ENCODE data around the gene RNGTT.
A peak's percentile ranks its signal among the peaks of the same experiment; 100 is the strongest.
"Not testable (repeated sequence)": the region's sequence is repeated elsewhere in the genome, so short reads cannot be mapped to it uniquely, and the experiment has no call there.

RNGTT gene

DNA sequence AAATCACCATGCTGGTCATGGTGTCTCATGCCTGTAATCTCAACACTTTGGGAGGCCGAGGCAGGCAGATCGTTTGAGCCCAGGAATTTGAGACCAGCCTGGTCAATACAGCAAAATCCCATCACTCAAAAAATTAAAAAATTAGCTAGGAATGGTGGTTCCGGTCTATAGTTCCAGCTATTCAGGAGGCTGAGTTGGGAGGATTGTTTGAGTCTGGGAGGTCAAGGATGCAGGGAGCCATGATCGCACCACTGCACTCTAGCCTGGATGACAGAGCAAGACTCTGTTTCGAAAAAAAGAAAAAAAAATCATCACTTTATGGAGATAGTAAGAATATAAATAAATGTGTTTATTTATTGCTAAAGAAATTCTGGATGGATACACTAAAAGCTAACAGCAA, 124.1 kb downstream of the RNGTT start:
- peaks cover 47% of the 10 kb centered on the region for H3K36me3 Mint-ChIP-seq

DNA sequence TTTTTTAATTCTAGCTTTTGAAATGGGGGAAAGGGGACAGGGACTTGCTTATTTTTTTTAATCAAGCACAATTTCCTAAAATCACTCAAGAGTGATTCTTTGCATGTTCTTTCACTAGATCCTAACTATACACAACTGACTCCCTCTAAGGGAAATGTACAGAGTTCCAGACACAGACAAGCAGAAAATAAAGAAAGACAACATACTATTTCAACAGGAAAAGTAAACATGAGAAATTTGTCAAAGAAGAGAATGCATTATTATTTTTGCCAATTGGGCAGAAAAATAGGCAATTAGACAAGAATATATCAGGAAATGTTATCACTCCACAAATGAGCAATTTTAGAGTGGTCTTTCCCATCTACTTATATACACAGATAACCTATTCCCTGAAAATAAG, 128.2 kb downstream of the RNGTT start:
- Mint-ChIP-seq H3K27ac (no peak overlapping the region), H3K4me1 (peaks cover 3% of the 10 kb centered on the region), H3K4me3 (no peak overlapping the region), H3K36me3 (peaks cover 46% of the 10 kb centered on the region), H3K9me3 (peaks cover 13% of the 10 kb centered on the region)
- ATAC-seq, result no peak
- DNase-seq (ENCODE audit: low spot score in 2 of 2), result no peak

More for the DNA sequence above, 124.1 kb downstream of the RNGTT start:
- no peak overlapping the region for H3K4me3 Mint-ChIP-seq
- ATAC-seq (no peak), DNase-seq (ENCODE audit: low spot score in 2 of 2) (no peak)
- H3K4me1 Mint-ChIP-seq, result peaks cover 9% of the 10 kb centered on the region
- peaks cover 7% of the 10 kb centered on the region for H3K9me3 Mint-ChIP-seq
- no peak overlapping the region for H3K27ac Mint-ChIP-seq

- H3K4me3 Mint-ChIP-seq; H3K27ac Mint-ChIP-seq; ATAC-seq; DNase-seq (ENCODE audit: low spot score in 2 of 2): not testable (repeated sequence)
- Mint-ChIP-seq H3K9me3 (peaks cover 15% of the 10 kb centered on the region), H3K36me3 (peaks cover 38% of the 10 kb centered on the region), H3K4me1 (peaks cover 14% of the 10 kb centered on the region)
Measured at GRCh38 chr6:88833071-88833470, 130.3 kb downstream of the RNGTT start.

DNA sequence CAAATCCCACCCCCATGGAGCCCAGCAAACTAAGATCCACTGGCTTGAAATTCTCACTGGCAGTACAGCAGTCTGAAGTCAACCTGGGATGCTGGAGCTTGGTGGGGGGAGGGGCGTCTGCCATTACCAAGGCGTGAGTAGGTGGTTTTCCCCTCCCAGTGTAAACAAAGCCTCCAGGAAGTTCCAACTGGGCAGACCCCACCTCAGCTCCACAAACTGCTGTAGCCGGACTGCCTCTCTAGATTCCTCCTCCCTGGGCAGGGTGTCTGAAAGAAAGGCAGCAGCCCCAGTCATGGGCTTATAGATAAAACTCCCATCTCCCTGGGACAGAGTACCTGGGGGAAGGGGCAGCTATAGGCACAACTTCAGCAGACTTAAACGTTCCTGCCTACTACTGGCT, 135.8 kb downstream of the RNGTT start:
- DNase-seq (ENCODE audit: low spot score in 2 of 2); H3K36me3 Mint-ChIP-seq; ATAC-seq; H3K4me3 Mint-ChIP-seq; H3K27ac Mint-ChIP-seq; H3K9me3 Mint-ChIP-seq: not testable (repeated sequence)
- H3K4me1 Mint-ChIP-seq, result peaks cover 14% of the 10 kb centered on the region

GRCh38 chr6:88825856-88826255, 137.6 kb downstream of the RNGTT start:
- Mint-ChIP-seq H3K36me3 (no peaks in the 10 kb centered on the region), H3K4me1 (peaks cover 14% of the 10 kb centered on the region), H3K9me3 (peaks cover 5% of the 10 kb centered on the region), H3K27ac (no peak overlapping the region), H3K4me3 (no peak overlapping the region)
- DNase-seq (ENCODE audit: low spot score in 2 of 2) (no peak), ATAC-seq (no peak)

DNA sequence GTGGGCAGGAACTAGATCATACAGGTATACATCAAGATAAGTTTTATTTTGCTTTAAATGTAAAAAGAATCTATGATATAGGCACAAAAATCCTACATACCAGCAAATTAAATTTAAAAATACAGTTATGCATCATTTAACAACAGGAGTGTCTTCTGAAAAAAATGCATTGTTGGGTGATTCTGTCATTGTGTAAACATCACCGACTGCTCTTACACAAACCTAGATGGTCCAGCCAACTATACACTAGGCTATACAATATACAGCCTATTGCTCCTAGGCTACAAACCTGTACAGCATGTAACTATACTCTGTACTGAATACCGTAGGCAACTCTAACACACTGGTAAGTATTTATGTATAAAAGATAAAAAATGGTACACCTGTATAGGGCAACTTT, 139.4 kb downstream of the RNGTT start:
- DNase-seq (ENCODE audit: low spot score in 2 of 2) (no peak), ATAC-seq (no peak)
- Mint-ChIP-seq H3K27ac (no peak overlapping the region), H3K4me1 (no peaks in the 10 kb centered on the region), H3K9me3 (no peaks in the 10 kb centered on the region), H3K36me3 (no peaks in the 10 kb centered on the region), H3K4me3 (no peak overlapping the region)

DNA sequence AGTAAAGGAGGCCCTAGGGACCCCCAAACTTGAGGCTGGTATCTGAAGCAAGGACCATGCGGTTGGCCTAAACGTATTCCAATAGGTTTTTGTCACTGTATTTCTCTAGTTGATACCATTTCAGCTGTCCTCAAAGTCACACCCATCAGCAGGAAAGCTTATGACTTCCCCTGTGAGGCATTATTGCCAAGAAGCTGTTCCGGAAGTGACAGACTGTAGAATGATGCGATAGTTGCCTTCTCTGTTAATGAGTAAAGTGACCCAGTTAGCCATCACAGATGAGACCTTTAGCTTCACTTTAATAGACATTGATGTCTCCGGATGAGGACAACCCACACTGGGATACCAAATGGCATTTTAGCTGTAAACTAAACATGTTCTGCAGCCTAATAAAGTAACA, 147.9 kb downstream of the RNGTT start:
- no peaks in the 10 kb centered on the region for H3K9me3 Mint-ChIP-seq
- H3K4me1 Mint-ChIP-seq, result peaks cover 9% of the 10 kb centered on the region
- ATAC-seq (peak; percentile 80), DNase-seq (ENCODE audit: low spot score in 2 of 2) (no peak)
- peak overlapping the region; percentile 32 for H3K27ac Mint-ChIP-seq
- no peaks in the 10 kb centered on the region for H3K36me3 Mint-ChIP-seq
- no peak overlapping the region for H3K4me3 Mint-ChIP-seq

GRCh38 chr6:88814909-88815308, 148.5 kb downstream of the RNGTT start:
- Mint-ChIP-seq H3K4me3 (no peak overlapping the region), H3K27ac (peak overlapping the region; percentile 32), H3K36me3 (no peaks in the 10 kb centered on the region), H3K4me1 (peaks cover 9% of the 10 kb centered on the region), H3K9me3 (no peaks in the 10 kb centered on the region)
- DNase-seq (ENCODE audit: low spot score in 2 of 2) (no peak), ATAC-seq (no peak)

DNA sequence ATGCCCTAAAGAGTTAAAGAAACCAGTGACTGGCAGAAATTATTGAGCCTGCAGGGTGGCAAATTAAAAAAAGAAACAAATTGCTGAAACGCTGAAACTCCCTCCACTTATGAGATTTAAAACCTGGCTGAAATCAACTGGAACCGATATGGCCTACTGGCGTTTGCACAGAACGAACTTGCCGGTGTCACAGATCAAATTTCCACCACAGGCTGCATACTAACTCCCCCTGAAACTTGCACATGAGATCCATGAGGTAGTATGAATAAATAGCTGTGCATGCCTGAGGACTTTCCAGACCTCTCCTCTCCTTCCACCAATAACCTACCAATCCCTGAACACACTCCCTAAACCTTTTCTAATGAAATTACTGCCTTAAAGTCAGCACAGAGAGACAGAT, 150.4 kb downstream of the RNGTT start:
- Mint-ChIP-seq H3K9me3 (no peaks in the 10 kb centered on the region), H3K4me1 (peaks cover 9% of the 10 kb centered on the region), H3K36me3 (no peaks in the 10 kb centered on the region), H3K27ac (no peak overlapping the region), H3K4me3 (no peak overlapping the region)
- ATAC-seq (no peak), DNase-seq (ENCODE audit: low spot score in 2 of 2) (no peak)

DNA sequence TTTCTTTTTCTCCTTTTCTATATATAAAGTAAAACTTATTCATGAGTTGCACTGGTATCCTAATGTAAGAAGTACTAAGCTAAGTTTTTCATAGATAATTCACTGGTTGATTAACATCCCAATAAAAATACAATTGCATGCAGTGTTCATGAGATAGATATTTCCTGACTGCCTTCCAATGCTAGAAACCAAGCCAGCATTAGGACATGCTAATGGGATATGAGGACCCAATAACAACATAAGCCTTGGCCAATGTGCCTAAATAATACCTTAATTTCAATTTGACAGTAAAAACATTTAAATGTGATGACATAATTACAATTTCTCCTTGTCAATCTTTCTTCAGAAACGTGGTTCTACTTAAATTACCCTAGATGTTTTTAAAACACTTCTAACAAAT, 152.7 kb downstream of the RNGTT start:
- no peak overlapping the region for H3K4me3 Mint-ChIP-seq
- peaks cover 10% of the 10 kb centered on the region for H3K9me3 Mint-ChIP-seq
- H3K27ac Mint-ChIP-seq, result no peak overlapping the region
- H3K4me1 Mint-ChIP-seq, result peaks cover 6% of the 10 kb centered on the region
- peaks cover 16% of the 10 kb centered on the region for H3K36me3 Mint-ChIP-seq
- DNase-seq (ENCODE audit: low spot score in 2 of 2) (no peak), ATAC-seq (no peak)

DNA sequence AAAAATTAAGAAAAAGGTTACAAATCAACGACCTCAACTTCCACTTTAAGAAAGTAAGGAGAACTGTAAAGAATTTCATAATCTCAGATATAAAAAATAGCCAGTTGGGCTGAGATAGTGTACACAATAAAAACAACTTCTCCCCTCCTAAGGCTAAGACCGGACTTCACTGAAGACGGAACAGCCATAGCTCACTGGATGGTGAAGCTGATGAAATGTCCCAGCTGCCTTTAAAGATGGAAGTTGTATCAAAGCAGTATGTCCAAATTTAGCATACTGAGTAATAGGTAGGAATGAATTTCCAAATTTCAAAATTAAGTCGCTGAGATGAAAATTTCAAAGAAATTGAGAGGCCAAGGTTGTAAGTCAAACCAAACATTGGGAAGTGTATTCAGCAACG, 153.3 kb downstream of the RNGTT start:
- Mint-ChIP-seq H3K9me3 (peaks cover 10% of the 10 kb centered on the region), H3K27ac (no peak overlapping the region), H3K4me1 (peaks cover 12% of the 10 kb centered on the region), H3K4me3 (no peak overlapping the region), H3K36me3 (peaks cover 20% of the 10 kb centered on the region)
- DNase-seq (ENCODE audit: low spot score in 2 of 2), result no peak
- no peak for ATAC-seq

DNA sequence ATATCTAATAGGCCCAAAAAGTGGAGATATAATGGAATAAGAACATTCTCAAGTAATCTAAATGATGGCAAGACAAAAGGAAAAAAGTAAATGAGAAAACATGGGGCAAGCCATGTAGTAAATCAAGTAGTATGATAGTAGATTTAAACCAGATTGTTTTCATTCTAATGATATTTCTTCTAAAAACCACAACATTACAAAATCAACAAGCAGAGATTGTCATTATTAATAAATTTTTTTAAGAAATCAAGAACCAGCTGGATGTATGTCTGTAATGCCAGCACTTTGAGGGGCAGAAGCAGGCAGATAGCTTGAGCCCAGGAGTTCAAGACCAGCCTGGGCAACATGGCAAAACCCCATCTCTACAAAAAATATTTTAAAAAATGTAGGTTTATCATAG, 155.0 kb downstream of the RNGTT start:
- peaks cover 16% of the 10 kb centered on the region for H3K4me1 Mint-ChIP-seq
- peaks cover 25% of the 10 kb centered on the region for H3K36me3 Mint-ChIP-seq
- H3K9me3 Mint-ChIP-seq, result peaks cover 10% of the 10 kb centered on the region
- no peak for DNase-seq (ENCODE audit: low spot score in 2 of 2)
- H3K27ac Mint-ChIP-seq, result no peak overlapping the region
- no peak for ATAC-seq
- H3K4me3 Mint-ChIP-seq, result no peak overlapping the region

DNA sequence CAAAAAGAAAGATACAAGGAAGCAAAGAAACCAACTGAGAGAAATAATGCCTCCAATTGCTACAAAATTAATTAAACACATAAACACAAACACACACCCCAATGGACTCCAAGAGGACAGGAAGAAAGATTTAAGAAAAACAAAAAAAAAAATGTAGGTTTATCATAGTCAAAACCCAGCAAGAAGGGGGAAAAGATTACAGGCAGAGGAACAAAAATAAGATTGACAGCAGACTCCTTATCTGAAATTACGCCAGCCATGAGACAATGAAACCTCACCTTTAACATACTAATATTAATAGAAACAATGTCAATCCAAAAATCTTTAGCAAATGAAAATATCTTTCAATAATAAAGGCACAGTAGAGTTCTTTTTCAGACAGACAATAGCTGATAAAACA, 155.8 kb downstream of the RNGTT start:
- peaks cover 10% of the 10 kb centered on the region for H3K9me3 Mint-ChIP-seq
- no peak overlapping the region for H3K4me3 Mint-ChIP-seq
- H3K27ac Mint-ChIP-seq, result no peak overlapping the region
- no peak for ATAC-seq
- H3K4me1 Mint-ChIP-seq, result peaks cover 16% of the 10 kb centered on the region
- no peak for DNase-seq (ENCODE audit: low spot score in 2 of 2)
- peaks cover 33% of the 10 kb centered on the region for H3K36me3 Mint-ChIP-seq

DNA sequence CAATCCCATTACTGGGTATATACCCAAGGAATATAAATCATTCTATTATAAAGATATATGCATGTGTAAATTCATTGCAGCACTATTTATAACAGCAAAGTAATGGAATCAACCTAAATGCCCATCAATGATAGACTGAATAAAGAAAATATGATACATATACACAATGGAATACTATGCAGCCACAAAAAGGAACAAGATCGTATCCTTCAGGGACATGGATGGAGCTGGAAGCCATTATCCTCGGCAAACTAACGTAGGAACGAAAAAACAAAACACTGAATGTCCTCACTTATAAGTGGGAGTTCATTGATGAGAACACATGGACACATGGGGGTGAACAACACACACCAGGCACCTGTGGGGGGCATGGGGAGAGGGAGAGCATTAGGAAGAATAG, 156.7 kb downstream of the RNGTT start:
- H3K4me3 Mint-ChIP-seq, result no peak overlapping the region
- ATAC-seq, result no peak
- peaks cover 42% of the 10 kb centered on the region for H3K36me3 Mint-ChIP-seq
- no peak for DNase-seq (ENCODE audit: low spot score in 2 of 2)
- H3K4me1 Mint-ChIP-seq, result peaks cover 16% of the 10 kb centered on the region
- peaks cover 10% of the 10 kb centered on the region for H3K9me3 Mint-ChIP-seq
- H3K27ac Mint-ChIP-seq, result no peak overlapping the region

DNA sequence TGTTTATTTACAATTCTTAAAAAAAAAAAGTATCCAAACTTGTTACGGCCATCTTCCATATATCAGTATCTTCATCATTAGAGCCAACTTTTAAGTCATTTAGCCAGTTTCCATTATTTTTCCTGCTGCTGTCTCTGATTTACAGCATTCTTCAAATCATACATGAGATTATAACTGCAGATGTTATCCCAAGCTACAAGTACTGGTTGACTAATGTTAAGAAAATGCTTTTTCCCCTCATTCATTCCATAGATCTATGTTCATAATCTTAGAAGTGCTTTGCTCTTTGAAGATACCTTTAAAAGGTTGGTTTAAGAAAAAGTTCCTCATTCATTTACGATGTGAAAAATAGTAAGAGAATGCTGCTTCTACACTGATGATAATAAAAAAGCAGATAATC, 158.7 kb downstream of the RNGTT start:
- Mint-ChIP-seq H3K4me3 (no peak overlapping the region), H3K27ac (no peak overlapping the region), H3K4me1 (peaks cover 16% of the 10 kb centered on the region), H3K9me3 (peaks cover 10% of the 10 kb centered on the region), H3K36me3 (peaks cover 51% of the 10 kb centered on the region)
- ATAC-seq (no peak), DNase-seq (ENCODE audit: low spot score in 2 of 2) (no peak)

DNA sequence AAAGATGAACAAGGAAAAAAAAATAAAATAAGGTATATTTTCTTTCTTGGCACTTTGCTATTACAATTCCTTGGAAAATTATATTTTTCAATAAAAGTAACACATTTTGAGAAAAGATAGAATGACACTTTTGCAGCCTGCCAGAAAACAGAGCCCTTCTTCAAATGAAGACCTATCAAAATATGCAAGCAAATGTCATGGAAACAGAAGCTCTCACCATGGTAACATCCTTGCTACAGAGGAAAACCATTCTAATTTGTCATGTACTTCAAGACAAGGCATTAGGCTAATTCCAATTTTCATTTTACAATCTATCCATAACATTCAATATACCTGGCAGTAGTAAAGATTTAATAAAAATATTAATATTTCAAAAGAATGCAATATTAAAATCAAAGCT, 177.9 kb downstream of the RNGTT start:
- peaks cover 4% of the 10 kb centered on the region for H3K36me3 Mint-ChIP-seq
- no peak overlapping the region for H3K27ac Mint-ChIP-seq
- DNase-seq (ENCODE audit: low spot score in 2 of 2), result no peak
- H3K4me1 Mint-ChIP-seq, result no peaks in the 10 kb centered on the region
- no peaks in the 10 kb centered on the region for H3K9me3 Mint-ChIP-seq
- no peak for ATAC-seq
- no peak overlapping the region for H3K4me3 Mint-ChIP-seq

DNA sequence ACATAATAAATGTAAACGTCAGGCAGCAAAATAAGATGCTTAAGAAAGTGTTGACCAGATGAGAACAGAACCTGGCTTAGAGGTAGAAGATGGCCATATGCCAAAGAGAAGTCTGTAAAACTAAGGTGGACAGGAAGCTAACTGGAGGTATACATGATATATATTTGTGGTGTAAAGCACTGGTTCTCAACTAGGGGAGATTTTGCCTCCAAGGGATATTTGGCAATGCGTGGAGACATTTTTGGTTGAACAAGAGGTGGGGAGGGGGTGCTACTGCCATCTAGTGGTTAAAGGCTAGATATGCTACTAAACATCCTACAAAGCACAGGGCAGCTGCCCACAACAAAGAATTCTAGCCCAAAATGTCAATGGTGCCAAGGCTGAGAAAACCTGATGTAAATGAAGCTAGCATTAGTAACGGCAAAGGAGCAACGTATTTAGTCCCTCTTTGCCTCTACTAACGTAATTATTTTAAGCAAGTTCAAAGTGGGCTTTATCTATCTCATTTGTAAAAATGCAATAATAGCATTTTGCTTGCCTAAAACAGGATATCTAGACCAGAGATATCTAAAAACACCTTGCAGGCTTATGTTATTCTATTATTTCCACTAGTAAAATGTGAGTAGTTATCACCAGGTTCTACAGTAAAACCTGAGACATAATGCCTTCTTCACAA, 182.6 kb downstream of the RNGTT start:
- ATAC-seq, result peak; percentile 63
- no peak overlapping the region for H3K27ac Mint-ChIP-seq

More for the DNA sequence above, 182.6 kb downstream of the RNGTT start:
- H3K9me3 Mint-ChIP-seq, result no peaks in the 10 kb centered on the region
- peak; percentile 17 to 63 for DNase-seq (ENCODE audit: low spot score in 2 of 2)
- no peak overlapping the region for H3K4me3 Mint-ChIP-seq
- no peaks in the 10 kb centered on the region for H3K4me1 Mint-ChIP-seq
- peaks cover 20% of the 10 kb centered on the region for H3K36me3 Mint-ChIP-seq

All from stimulated activated effector memory CD8-positive, alpha-beta T cell treated with anti-CD3 and anti-CD28 coated beads, Interleukin-12 subunit alpha, Interleukin-12 subunit beta, amount 100 ng/mL, for 72 hours (primary cell).